ENCODE data around the gene ABCG4. TPM values are rescaled to one million over a fixed set of nuclear protein-coding genes. Genes with fewer than 3 reads are reported as not detected.

ABCG4 gene
- total RNA-seq, 6 donors from 2014 or later = 0.06 to 0.78 TPM; not detected in 4

- Histone ChIP-seq H3K27ac (no peak overlapping the region), H3K9me3 (no peaks in the 10 kb centered on the region), H3K4me3 (peak overlapping the region in 3 of 4 donors; percentile 60 to 66 (median 63)), H3K36me3 (no peaks in the 10 kb centered on the region), H3K4me1 (peaks cover 12 to 19% (median 16%) of the 10 kb centered on the region in 4 donors), H3K27me3 (peaks cover 0 to 23% (median 13%) of the 10 kb centered on the region in 4 donors)
- DNase-seq (peak in 1 of 2 donors; percentile 73), ATAC-seq (ENCODE audit: low FRiP score in 2 of 2) (no peak)
- TF ChIP-seq EP300 (IDR thresholded peaks at IDR 0.05) (no peak), POLR2A (IDR thresholded peaks at IDR 0.05) (no peak), POLR2AphosphoS5 (IDR thresholded peaks at IDR 0.05) (no peak)
- TF ChIP-seq, protein P1, sequence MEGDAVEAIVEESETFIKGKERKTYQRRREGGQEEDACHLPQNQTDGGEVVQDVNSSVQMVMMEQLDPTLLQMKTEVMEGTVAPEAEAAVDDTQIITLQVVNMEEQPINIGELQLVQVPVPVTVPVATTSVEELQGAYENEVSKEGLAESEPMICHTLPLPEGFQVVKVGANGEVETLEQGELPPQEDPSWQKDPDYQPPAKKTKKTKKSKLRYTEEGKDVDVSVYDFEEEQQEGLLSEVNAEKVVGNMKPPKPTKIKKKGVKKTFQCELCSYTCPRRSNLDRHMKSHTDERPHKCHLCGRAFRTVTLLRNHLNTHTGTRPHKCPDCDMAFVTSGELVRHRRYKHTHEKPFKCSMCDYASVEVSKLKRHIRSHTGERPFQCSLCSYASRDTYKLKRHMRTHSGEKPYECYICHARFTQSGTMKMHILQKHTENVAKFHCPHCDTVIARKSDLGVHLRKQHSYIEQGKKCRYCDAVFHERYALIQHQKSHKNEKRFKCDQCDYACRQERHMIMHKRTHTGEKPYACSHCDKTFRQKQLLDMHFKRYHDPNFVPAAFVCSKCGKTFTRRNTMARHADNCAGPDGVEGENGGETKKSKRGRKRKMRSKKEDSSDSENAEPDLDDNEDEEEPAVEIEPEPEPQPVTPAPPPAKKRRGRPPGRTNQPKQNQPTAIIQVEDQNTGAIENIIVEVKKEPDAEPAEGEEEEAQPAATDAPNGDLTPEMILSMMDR (IDR thresholded peaks at IDR 0.05) = no peak
- WGBS, 2 donors = 25 to 35% methylated on average over 25 to 33 of the region's 33 CpGs
Observed at GRCh38 chr11:119149786-119150275, 979 bp downstream of the ABCG4 start.

GRCh38 chr11:119152043-119152442 lies 3.2 kb downstream of the ABCG4 start:
- Histone ChIP-seq H3K9me3 (no peaks in the 10 kb centered on the region), H3K4me3 (no peak overlapping the region), H3K27me3 (peaks cover 0 to 23% (median 13%) of the 10 kb centered on the region in 4 donors), H3K36me3 (no peaks in the 10 kb centered on the region), H3K4me1 (peaks cover 12 to 18% (median 16%) of the 10 kb centered on the region in 4 donors), H3K27ac (no peak overlapping the region)
- 73 to 82% methylated on average over 9 of the region's 9 CpGs for WGBS, 2 donors
- no peak for TF ChIP-seq POLR2A (IDR thresholded peaks at IDR 0.05)
- TF ChIP-seq, protein P1 (IDR thresholded peaks at IDR 0.05) = no peak
- no peak for TF ChIP-seq POLR2AphosphoS5 (IDR thresholded peaks at IDR 0.05)
- no peak for TF ChIP-seq EP300 (IDR thresholded peaks at IDR 0.05)
- no peak for DNase-seq
- no peak for ATAC-seq (ENCODE audit: low FRiP score in 2 of 2)

DNA sequence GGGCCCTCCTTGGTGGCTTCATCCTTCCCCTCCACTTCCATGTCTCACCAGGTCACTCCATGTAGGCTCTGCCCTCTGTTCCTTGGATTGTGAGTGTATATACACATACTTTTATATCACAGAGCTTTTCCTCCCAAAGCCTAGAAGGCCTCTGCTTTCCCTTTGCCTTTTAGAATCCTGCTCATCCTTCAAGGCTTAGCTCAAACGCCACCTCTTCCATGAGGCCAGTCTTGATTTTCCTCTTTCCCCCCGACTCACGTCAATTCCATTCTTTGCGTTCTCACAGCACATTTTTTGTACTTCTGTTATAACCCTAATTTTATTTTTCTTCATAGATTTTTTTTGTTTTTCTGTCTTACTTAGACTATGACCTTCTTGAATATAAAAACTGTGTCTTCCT lies 3.8 kb downstream of the ABCG4 start:
- no peak for ATAC-seq (ENCODE audit: low FRiP score in 2 of 2)
- Histone ChIP-seq H3K36me3 (no peaks in the 10 kb centered on the region), H3K4me1 (peaks cover 12 to 18% (median 16%) of the 10 kb centered on the region in 4 donors), H3K9me3 (no peaks in the 10 kb centered on the region), H3K27ac (no peak overlapping the region), H3K4me3 (no peak overlapping the region), H3K27me3 (peaks cover 0 to 23% (median 13%) of the 10 kb centered on the region in 4 donors)
- DNase-seq = no peak
- TF ChIP-seq, protein P1 (IDR thresholded peaks at IDR 0.05) = no peak
- TF ChIP-seq POLR2A (IDR thresholded peaks at IDR 0.05) (no peak), EP300 (IDR thresholded peaks at IDR 0.05) (no peak), POLR2AphosphoS5 (IDR thresholded peaks at IDR 0.05) (no peak)
- 92 to 94% methylated on average over 4 of the region's 4 CpGs for WGBS, 2 donors

DNA sequence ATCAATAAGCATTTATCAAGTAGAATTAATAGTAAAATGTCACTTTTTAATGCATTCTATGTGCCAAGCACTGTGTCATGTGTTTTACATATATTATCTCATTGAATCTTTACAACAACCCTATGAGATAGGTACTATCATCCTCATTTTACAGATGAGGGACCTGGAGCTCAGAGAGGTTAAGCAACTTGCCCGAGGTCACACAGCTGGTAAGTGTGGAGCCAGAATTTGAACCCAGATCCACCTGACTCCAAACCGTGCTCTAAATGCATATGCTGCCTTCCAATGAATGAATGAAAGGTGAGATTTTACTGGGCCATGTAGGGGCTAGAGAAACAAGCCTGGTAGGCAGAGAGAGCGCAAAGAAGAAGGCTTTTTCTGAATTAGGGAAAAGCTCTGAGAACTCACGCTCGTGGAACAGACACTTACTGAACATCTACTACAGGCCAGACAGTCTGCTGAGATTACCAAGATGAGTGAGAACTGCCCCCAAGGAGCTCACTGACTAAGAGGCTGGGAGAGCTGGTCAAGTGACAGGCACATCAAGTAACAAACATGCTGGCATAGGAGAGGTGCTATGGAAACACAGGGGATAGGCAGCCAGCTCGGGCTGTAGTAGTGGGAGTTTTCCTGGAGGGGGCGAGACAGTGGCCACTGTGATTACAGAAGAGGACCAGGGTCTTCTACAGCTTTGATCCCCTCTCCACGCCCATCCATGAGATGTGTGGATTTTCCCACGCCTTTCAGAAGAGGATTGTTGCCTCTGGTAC lies 4.4 kb downstream of the ABCG4 start:
- Histone ChIP-seq H3K9me3 (no peaks in the 10 kb centered on the region), H3K36me3 (no peaks in the 10 kb centered on the region), H3K27me3 (peaks cover 0 to 20% (median 13%) of the 10 kb centered on the region in 4 donors), H3K4me3 (no peak overlapping the region), H3K27ac (no peak overlapping the region), H3K4me1 (peaks cover 12 to 17% (median 16%) of the 10 kb centered on the region in 4 donors)
- TF ChIP-seq, protein P1 (IDR thresholded peaks at IDR 0.05) = no peak
- no peak for TF ChIP-seq EP300 (IDR thresholded peaks at IDR 0.05)
- TF ChIP-seq POLR2A (IDR thresholded peaks at IDR 0.05) = no peak
- TF ChIP-seq POLR2AphosphoS5 (IDR thresholded peaks at IDR 0.05) = no peak
- ATAC-seq (ENCODE audit: low FRiP score in 2 of 2) (no peak), DNase-seq (no peak)
- WGBS, 2 donors = 83 to 89% methylated on average over 5 to 9 of the region's 9 CpGs
